ENCODE data around the gene CCDC178. TPM values are rescaled to one million over a fixed set of nuclear protein-coding genes. Genes with fewer than 3 reads are reported as not detected.
"Not testable (repeated sequence)": the region's sequence is repeated elsewhere in the genome, so short reads cannot be mapped to it uniquely, and the experiment has no call there.

CCDC178 gene
- polyA plus RNA-seq, 2 of the 4 experiments (the other 2 are of a cell fraction): 0.06 TPM; not detected in 1

GRCh38 chr18:33355263-33355662, 85.3 kb downstream of the CCDC178 start (continued):
- TF ChIP-seq GATA3 (IDR thresholded peaks at IDR 0.05; ENCODE audit: borderline replicate concordance) (no peak), CHD2 (IDR thresholded peaks at IDR 0.05; ENCODE audit: low read length, partially characterized antibody) (no peak), NPAS2 (CRISPR knock-in tag; IDR thresholded peaks at IDR 0.05; ENCODE audit: borderline replicate concordance) (no peak)

- H3K9me3 ChIP-seq: no peaks in the 10 kb centered on the region
- FAIRE-seq: no peak
- no peak for TF ChIP-seq ZFP36 (IDR thresholded peaks at IDR 0.05; ENCODE audit: borderline replicate concordance, partially characterized antibody)
- TF ChIP-seq EHF (CRISPR knock-in tag; IDR thresholded peaks at IDR 0.05): no peak
- TF ChIP-seq, protein P1, sequence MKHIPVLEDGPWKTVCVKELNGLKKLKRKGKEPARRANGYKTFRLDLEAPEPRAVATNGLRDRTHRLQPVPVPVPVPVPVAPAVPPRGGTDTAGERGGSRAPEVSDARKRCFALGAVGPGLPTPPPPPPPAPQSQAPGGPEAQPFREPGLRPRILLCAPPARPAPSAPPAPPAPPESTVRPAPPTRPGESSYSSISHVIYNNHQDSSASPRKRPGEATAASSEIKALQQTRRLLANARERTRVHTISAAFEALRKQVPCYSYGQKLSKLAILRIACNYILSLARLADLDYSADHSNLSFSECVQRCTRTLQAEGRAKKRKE (CRISPR knock-in tag; IDR thresholded peaks at IDR 0.05; ENCODE audit: low read depth): no peak
- TF ChIP-seq HOXB5 (CRISPR knock-in tag; IDR thresholded peaks at IDR 0.05): no peak
- H3K4me1 ChIP-seq: no peaks in the 10 kb centered on the region
- DNase-seq (ENCODE audit: low read depth in 1 of 2, low spot score in 1 of 2): no peak
- WGBS (ENCODE audit: missing lambda C conversion rate): 2% methylated on average over 2 of the region's 2 CpGs
- CTCF ChIA-PET: no interaction called here
- POLR2A ChIA-PET: no interaction called here
- no peak overlapping the region for H3K4me3 ChIP-seq
- H3K4me2 ChIP-seq: no peak overlapping the region
- no peak overlapping the region for H3K27ac ChIP-seq
- ATAC-seq: no peak
Measured at GRCh38 chr18:33350256-33350655, 90.3 kb downstream of the CCDC178 start.

GRCh38 chr18:33339733-33340132, 100.8 kb downstream of the CCDC178 start:
- H3K4me2 ChIP-seq; ATAC-seq; H3K4me3 ChIP-seq; H3K4me1 ChIP-seq; H3K27ac ChIP-seq; POLR2A ChIA-PET; H3K9me3 ChIP-seq; DNase-seq (ENCODE audit: low read depth in 1 of 2, low spot score in 1 of 2); FAIRE-seq: not testable (repeated sequence)
- CTCF ChIA-PET: interaction anchor here (1.4 kb wide), 1 partner anchor 9 kb away, joined by 3 read pairs; no protein-coding TSS in a partner anchor
- WGBS (ENCODE audit: missing lambda C conversion rate): 47% methylated on average over 2 of the region's 2 CpGs

DNA sequence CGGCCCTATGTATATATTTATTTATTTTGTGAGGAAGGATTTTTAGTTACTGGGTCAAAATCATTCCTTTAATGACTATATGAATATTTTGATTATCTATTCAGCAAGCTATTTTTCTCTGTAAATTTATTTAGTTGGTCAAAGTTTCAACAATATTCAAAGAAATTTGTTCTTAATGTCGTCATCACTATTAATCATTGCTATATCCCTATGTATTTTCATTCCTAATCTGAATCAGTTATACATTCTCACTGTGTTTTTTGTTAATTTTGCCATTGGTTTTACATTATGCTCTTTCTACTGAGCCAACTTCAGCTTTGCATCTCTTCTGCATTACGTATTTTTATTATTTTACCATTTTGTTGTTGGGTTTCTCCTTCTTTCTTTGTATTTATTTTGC, 105.7 kb downstream of the CCDC178 start:
- ATAC-seq (no peak), DNase-seq (ENCODE audit: low read depth in 1 of 2, low spot score in 1 of 2) (no peak), FAIRE-seq (no peak)
- CTCF ChIA-PET: no interaction called here
- TF ChIP-seq CBX8 (IDR thresholded peaks at IDR 0.05) (no peak), POLR2AphosphoS2 (conservative IDR thresholded peaks at IDR 0.05; ENCODE audit: low read length) (no peak), HOXB13 (CRISPR knock-in tag; IDR thresholded peaks at IDR 0.05; ENCODE audit: low read depth) (no peak), SMC3 (IDR thresholded peaks at IDR 0.05) (no peak), NFE2L2 (conservative IDR thresholded peaks at IDR 0.05; ENCODE audit: low read length) (no peak), RAD21 (conservative IDR thresholded peaks at IDR 0.05 in 1 of 2, IDR thresholded peaks at IDR 0.05 in 1 of 2) (no peak), FOXS1 (CRISPR knock-in tag; IDR thresholded peaks at IDR 0.05) (no peak), ZFP36 (IDR thresholded peaks at IDR 0.05; ENCODE audit: borderline replicate concordance, partially characterized antibody) (no peak), HOXA7 (CRISPR knock-in tag; IDR thresholded peaks at IDR 0.05) (no peak), SREBF2 (IDR thresholded peaks at IDR 0.05) (no peak), POLR2A (IDR thresholded peaks at IDR 0.05; ENCODE audit: low read length) (no peak)
- Histone ChIP-seq H3K4me2 (no peak overlapping the region), H3K4me1 (no peaks in the 10 kb centered on the region), H3K9me3 (no peaks in the 10 kb centered on the region), H3K27ac (no peak overlapping the region), H3K4me3 (no peak overlapping the region)
- POLR2A ChIA-PET: no interaction called here
- 1% methylated on average over 3 of the region's 3 CpGs for WGBS (ENCODE audit: missing lambda C conversion rate)

DNA sequence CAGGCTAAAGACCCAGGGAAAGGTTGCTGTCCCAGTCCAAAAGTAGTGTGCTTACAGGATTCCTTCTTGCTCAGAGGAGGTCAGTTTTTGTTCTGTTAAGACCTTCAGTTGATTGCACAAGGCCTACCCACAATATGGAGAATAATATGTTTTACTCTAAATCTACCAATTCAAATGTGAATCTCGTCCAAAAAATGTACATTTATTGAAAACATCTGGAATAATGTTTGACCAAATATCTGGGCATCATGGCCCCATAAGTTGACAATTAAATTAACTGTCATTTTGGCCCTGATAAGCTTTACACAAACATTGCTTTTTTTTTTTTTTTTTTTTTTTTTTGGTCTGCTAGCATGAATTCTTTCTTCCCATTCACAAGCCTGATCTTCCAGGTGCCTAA, 109.8 kb downstream of the CCDC178 start:
- Histone ChIP-seq H3K4me2 (no peak overlapping the region), H3K4me1 (no peaks in the 10 kb centered on the region), H3K9me3 (no peaks in the 10 kb centered on the region), H3K27ac (no peak overlapping the region), H3K4me3 (no peak overlapping the region)
- ATAC-seq: no peak
- TF ChIP-seq, protein P1 (CRISPR knock-in tag; IDR thresholded peaks at IDR 0.05; ENCODE audit: low read depth): no peak
- TF ChIP-seq NR3C1 (IDR thresholded peaks at IDR 0.05) (no peak), POLR2A (IDR thresholded peaks at IDR 0.05; ENCODE audit: low read length) (no peak), CBX2 (IDR thresholded peaks at IDR 0.05; ENCODE audit: borderline replicate concordance, low read depth) (no peak), FOXS1 (CRISPR knock-in tag; IDR thresholded peaks at IDR 0.05) (no peak)
- DNase-seq (ENCODE audit: low read depth in 1 of 2, low spot score in 1 of 2): no peak
- POLR2A ChIA-PET: no interaction called here
- FAIRE-seq: no peak
- CTCF ChIA-PET: interaction anchor here (1.2 kb wide), 1 partner anchor 10 kb away, joined by 3 read pairs; no protein-coding TSS in a partner anchor
- 3% methylated on average over 1 of the region's 1 CpG for WGBS (ENCODE audit: missing lambda C conversion rate)
